DMS153 (cell line): ENCODE results near the gene RIC8B.
"Not testable (repeated sequence)": the region's sequence is repeated elsewhere in the genome, so short reads cannot be mapped to it uniquely, and the experiment has no call there.

Source experiments
- DNase-seq: peaks from one replicate; lab custom pipeline; 2025; lab: John Stamatoyannopoulos, UW

Gene RIC8B, protein sequence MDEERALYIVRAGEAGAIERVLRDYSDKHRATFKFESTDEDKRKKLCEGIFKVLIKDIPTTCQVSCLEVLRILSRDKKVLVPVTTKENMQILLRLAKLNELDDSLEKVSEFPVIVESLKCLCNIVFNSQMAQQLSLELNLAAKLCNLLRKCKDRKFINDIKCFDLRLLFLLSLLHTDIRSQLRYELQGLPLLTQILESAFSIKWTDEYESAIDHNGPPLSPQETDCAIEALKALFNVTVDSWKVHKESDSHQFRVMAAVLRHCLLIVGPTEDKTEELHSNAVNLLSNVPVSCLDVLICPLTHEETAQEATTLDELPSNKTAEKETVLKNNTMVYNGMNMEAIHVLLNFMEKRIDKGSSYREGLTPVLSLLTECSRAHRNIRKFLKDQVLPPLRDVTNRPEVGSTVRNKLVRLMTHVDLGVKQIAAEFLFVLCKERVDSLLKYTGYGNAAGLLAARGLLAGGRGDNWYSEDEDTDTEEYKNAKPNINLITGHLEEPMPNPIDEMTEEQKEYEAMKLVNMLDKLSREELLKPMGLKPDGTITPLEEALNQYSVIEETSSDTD

GRCh38 chr12:106774005-106774807 is at the start of gene RIC8B:
TSS of gene RIC8B (plus strand) at chr12:106774682. CDS start at chr12:106774746, 64 bp downstream.
- DNase-seq: peak; percentile 99

DNA sequence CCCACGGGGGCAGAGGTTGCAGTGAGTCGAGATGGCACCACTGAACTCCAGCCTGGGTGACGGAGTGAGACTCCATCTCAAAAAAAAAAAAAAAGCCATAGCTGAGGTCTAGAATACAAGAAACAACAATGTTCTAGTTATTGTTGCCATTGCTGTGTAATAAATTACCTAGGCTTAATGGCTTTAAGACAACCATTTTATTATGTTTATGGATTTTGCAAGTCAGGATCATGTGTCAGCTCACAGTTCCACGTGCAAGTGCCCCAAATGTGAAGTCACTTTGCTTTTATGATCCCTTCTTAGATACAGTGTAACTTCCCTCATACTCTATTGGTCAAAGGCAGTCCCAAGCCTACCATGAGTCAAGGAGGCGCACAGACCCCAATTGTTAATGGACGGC is 49.5 kb upstream of the RIC8B start:
- no peak for DNase-seq

GRCh38 chr12:106726603-106727202 is 47.8 kb upstream of the RIC8B start:
- DNase-seq: not testable (repeated sequence)

GRCh38 chr12:106729611-106730010 is 44.9 kb upstream of the RIC8B start:
- DNase-seq: no peak

GRCh38 chr12:106732890-106733289 is 41.6 kb upstream of the RIC8B start:
- DNase-seq: no peak

DNA sequence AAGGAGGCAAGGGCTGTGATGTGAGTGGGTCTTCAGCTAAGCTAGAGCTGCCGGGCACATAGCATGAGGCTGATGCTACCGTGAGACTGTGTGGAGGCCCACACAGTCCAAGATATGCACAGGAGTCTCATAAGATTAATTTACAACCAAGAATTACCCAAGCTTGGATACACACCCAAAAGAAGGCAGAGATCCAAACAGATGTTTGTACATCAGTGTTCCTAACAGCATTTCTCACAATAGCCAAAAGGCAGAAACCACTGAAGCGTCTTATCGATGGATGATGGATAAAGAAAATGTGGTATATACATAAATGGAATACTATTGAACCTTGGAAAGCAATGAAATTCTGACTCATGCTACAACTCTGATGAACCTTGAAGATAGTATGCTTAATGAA is 40.8 kb upstream of the RIC8B start:
- DNase-seq: no peak

DNA sequence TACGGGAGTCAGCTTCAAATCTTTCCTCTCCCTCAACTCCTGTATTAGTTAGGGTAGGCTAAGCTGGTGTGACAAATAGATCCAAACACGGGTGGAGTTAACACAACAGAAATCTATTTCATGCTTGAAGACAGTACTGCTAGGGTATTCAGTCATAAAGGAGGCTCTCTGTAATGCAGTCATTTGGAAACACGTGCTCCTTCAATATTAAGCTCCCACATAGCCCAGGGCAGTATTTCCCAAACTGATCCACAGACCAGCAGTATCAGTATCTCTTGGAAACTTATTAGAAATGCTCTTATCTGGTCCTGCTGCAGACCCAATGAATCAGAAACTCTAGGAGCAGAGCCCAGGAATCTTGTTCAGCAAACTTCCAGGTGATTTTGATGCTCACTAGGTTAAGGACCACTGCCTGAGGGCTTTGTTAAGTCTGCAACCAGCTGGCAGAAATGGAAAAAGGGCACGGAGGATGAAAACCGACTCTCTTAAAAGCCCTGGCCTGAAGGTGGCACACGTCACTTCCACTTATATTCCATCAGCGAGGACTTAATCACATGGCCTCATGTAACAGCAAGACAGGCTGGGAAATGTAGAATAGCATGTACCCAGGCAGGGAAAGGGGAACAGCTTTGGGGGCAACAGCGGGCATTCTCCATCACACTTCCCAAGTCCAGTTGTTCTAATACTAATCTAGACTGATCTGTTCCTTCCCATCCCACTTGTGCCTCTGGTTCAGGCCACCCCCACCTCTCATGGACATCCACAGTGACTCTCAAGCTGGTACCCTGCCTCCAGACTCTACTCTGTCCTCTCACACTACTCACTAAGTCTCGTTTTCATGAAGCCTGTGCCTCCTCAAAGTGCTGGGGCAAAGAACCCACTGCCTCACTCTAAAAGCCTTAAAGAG is 38.2 kb upstream of the RIC8B start:
- no peak for DNase-seq

GRCh38 chr12:106739318-106739717 is 35.2 kb upstream of the RIC8B start:
- peak; percentile 11 for DNase-seq

GRCh38 chr12:106739815-106740530 is 34.5 kb upstream of the RIC8B start:
- DNase-seq: no peak

- DNase-seq: no peak
Measured at GRCh38 chr12:106740818-106741217, 33.7 kb upstream of the RIC8B start.

- no peak for DNase-seq
Measured at GRCh38 chr12:106741247-106741646, 33.2 kb upstream of the RIC8B start.

DNA sequence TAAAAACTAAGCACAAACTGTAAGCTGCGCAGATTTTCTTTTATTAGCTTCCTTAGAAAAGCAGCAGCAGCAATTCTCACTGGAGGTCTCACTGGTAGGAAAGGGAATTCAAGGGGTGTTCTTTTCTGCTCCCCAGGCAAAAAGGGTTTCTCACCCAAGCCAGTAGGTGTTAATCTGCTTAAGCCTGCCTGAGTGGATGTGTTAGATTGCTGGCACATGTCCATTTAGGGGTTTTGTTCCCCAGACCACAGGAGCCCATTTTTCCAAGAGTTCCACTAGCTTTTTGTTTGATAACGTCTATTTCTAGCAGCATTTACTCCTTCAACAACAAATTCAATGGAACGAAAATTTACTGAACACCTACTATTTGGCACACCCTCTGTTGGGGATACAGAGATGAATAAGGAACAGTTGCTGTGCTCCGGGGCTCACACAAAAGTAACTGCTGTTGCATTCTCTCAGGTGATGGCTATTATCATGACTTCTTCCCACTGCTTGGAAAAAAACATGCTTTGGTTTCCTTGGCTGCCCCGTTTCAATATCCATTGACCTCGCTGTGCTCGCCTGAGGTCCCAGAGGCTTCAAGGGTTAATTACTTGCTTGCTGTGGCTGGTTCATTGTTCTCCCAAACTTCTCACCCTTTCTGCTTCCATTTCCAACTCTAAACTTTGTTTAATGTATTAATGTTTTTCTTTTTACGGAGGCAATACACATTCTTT is 31.1 kb upstream of the RIC8B start:
- no peak for DNase-seq

- no peak for DNase-seq
Measured at GRCh38 chr12:106744600-106744999, 29.9 kb upstream of the RIC8B start.

DNA sequence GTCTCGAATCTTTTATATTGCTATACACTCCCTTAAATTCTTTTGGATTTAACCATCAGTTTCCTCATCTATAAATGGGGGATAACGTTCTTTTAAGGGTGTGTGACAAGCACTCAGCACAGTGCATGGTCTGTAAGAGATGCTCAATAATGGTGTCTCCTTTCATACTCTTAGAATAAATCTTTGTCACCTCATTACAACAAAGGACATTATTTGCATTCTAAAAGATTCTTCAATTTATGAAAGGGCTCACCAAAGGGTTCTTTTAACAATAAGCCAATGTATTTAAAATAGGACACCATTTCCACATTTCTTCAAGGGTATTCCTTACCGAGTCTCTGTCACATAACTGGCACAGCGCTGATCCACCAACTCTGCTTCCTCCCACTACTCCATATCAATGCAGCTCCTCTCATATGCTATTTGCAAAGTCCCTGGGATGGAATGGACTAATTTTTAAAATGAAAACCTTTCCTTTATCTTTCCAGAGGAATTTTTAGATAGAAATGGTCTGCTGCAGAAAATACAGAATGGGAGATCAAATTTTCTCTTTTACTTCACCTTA is 29.2 kb upstream of the RIC8B start:
- DNase-seq: no peak

DNA sequence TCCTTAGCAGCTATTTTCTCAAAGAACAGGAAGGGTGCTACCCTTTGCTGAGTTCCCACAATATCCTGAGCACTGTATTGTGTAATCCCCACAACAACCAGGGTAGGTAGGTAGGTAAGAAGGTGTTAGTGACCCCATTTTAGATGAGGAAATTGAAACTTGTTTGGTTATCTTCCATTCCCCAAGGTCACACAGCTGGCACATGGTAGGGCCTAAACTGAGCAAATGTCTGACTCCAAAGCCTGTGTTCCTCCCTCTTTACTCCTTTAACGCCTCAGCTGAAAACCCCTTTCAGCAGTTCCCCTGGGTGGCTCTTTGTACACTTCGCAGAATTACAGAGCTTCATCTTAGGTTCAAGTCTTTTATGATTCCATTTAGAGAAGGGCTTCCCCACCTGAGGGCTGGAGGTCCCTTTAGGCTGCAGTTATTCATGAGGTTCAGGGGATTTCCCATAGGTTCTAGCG is 26.5 kb upstream of the RIC8B start:
- no peak for DNase-seq

- no peak for DNase-seq
Measured at GRCh38 chr12:106750524-106750923, 24.0 kb upstream of the RIC8B start.

GRCh38 chr12:106753526-106753925 is 21.0 kb upstream of the RIC8B start:
- DNase-seq: no peak

- no peak for DNase-seq
Measured at GRCh38 chr12:106754331-106754730, 20.2 kb upstream of the RIC8B start.

GRCh38 chr12:106757623-106758348 is 16.7 kb upstream of the RIC8B start:
- no peak for DNase-seq
